Stimulated activated CD8-positive, alpha-beta memory T cell treated with anti-CD3 and anti-CD28 coated beads, Interleukin-4, amount 100 ng/mL, for 1 hour (primary cell): ENCODE measurements around the gene PAQR7.
A peak's percentile ranks its signal among the peaks of the same experiment; 100 is the strongest.
"Not testable (repeated sequence)": the region's sequence is repeated elsewhere in the genome, so short reads cannot be mapped to it uniquely, and the experiment has no call there.

ENCODE experiments used
- DNase-seq, 2 donors: peaks; one replicate each; pipeline ENCODE4 v3.0.0-alpha.2; 2020; ENCODE audit warnings: low read depth in 2 of 2, low spot score in 1 of 2

The PAQR7 gene

DNA sequence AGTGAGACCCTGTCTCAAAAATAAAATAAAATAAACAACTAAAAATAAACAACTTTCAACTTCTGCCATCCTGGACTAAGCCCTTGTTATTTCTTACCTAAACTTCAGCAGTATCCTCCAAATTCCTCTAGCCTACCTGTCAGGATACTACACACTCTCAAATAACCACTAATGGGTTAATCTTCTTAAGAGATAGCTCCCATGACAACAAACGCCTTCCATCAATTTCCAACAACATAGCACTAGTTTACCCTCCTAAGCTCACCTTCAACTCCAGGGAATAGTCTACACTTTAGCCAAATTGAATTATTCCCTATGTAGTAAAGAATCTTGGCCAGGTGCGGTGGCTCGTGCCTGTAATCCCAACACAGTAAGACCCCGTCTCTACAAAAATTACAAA is 27.6 kb downstream of the PAQR7 start:
- no peak for DNase-seq

DNA sequence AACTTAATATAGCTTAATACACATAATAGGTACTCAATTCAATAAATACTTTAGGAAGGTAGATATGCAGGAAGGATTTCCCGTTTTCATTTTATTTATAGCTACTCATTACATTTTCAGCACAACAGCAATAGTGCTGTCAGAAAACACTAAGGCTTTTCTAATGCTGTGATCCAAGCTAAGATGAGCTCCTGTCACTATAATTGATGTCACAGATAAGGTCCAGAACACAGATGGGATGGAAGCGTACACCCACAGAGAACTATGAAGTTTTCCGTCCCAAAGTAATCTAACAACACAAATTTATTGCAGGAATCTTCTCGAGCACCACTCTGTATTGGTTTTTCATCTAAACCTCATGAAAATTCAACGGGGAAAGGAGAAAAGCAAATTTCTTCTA is 29.8 kb downstream of the PAQR7 start:
- DNase-seq = no peak

DNA sequence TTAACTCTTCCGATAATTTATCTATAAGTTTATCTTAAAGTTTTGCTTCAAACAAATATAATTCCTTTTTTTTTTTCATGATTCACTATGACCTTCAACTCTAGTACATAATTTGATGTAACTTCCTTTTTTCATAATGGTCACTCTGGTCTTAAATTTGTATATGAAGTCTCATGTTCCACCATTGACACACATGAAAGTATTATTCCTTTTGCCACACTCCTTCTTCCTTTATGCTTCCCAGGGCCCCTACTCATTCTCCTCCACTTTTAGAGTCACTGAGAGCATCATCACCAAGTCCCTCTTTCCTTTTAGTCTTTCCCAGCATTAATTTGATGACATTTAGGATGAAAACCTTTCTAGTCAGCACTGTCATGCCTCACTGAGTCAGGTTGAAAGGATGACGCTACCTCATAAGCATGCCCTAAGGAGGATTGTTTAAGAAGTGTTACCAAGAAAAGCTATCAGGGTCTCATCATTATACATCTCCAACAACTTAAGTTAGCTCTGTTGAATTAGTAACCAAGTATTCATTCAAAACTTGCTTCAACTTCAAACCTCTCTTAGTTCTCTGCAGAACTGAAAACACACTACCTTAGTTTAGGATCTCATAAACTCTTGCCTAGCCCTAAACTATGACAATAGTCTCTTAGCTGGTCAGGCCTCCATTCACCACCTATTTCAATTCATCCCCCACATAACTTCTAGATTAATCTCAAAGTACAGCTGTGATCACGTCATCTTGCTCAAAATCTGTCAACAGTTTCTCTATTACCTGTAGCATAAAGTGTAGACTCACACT is 30.8 kb downstream of the PAQR7 start:
- DNase-seq = no peak

DNA sequence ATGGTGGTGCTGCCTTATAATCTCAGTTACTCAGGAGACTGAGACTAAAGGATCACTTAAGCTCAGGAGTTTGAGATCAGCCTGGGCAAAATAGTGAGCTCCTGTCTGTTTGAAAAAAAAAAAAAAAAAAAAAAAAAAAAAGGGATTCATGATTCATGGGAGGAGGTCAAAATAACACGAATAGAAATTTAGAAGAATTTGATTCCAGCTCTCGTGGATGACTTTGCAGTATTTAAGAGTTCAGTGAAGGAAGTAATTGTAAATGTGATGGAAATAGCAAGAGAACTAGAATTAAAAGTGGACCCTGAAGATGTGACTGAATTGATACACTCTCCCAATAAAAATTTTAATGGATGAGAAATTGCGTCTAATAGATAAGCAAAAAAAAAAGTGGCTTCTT is 32.0 kb downstream of the PAQR7 start:
- no peak for DNase-seq

DNA sequence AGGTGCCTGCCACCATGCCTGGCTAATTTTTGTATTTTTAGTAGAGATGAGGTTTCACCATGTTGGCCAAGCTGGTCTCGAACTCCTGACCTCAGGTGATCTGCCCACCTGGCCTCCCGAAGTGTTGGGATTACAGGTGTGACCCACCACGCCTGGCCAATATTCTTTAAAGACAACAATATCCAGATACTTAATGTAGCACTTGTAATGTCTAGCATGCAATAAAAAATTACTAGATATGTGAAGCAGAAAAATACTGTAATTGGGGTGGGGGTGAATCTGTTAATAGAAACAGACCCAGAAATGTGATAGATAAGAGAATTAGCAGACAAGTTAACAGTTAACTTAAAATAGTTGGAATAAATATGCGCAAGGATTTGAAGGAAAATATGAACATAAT is 35.7 kb downstream of the PAQR7 start:
- DNase-seq = not testable (repeated sequence)

DNA sequence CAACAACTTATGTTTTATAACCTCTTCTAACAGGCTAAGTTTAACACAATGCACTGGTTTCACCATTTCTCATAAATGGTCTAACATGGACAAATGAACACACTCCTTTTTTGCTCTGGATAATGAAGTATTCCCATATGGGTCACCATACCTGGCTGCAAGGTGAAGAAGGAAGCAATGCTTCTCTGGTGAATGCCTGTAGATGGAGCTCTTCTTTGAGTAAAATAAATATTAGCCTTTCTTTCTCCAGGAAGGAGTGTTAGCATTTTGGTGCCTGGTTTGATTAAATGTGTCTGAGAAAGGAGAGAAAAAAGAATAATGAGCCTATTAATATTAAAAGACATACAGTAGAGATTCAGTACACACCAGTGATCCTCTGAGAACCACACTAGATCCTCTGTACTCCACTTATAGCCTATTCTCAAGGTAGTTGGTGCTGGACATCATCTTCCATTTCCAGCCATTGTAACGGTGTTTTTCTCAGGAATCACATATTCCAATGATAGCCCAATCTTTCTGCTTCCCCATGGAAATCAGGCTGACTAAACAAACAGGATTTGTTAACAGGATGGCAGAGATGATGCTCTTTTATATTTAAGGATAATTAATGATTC is 38.1 kb downstream of the PAQR7 start:
- no peak for DNase-seq

DNA sequence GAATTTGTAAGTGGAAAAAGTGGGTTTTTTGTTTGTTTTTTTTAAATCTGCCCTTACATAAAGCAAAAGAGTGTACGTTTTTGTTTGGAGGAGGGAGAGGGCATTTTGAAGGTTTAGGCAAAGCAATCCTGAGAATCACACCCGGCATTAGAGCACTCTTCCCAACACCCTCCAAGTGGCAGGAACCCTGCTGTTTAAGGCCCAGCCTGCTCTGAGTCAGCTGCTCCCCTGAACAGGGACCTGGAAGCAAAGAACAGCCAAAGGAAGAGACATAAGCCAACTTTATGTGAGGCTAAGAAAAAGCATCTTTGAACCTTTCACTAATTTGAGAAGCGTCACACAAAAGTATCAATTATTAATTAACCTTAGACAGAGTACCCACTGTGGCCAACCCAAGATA is 38.8 kb downstream of the PAQR7 start:
- DNase-seq = no peak

DNA sequence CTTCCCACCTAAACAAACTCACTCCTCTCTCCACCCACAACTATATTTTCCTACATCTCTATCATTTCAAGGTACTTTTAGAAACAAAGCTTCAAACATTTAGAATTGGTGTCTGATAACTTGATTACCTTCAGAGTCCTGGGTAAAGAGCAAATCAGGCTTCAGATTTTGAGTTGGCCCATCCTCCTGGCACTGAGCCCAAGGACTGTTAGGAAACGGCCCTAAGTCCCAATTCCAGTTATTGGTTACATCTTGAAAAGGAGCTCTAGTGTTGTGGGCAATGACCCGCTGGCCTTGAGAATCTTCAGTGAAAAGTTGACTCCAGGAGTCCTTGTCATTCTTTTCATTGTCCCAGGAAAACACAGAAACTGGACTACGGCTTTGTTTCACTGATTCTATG is 40.6 kb downstream of the PAQR7 start:
- DNase-seq = no peak

DNA sequence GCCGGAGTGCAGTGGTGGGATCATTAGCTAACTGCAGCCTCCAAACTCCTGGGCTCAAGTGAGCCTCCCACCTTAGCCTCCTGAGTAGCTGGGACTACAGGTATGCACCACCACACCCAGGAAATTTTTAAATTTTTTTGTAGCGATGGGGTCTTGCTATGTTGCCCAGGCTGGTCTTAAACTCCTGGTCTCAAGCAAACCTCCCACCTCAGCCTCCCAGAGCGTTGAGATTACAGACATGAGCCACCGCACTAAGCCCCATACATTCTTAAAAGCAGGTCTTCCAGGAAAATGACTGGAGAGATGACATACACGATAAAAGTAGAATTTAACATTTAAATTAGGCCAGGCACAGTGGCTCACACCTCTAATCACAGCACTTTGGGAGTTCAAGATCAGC is 42.4 kb downstream of the PAQR7 start:
- no peak for DNase-seq

DNA sequence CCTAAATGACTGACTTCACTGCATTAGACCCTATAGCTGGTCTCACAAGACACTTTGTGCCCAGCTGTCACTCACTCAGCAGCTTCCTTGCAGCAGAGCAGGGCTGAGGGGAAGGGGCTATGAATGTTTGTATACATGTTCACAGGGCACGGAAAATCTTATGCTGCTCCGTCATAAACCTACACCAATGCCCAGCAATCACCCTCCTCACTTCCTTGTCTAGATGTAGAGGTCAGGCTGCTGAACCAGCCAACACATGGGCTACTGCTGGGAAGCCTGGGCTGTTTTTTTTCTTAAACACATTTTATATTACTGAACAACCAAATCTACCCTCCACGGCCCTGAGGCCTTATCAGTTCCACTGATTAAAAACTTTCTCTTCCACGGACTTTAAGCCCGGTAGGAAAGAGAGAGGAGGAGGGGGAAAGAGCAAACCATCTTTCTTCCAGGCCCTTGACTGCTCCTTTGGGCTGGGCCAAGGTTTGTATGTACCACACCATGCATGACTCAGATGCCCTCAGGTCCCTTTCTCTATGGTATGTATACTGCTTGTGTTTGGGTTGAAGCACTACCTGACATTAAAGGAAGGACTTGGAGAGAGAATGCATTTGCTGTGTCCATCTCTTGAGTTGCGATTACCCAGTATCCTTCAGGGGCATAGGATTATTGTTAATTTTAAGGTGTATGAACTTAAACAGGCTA is 43.0 kb downstream of the PAQR7 start:
- DNase-seq = no peak

DNA sequence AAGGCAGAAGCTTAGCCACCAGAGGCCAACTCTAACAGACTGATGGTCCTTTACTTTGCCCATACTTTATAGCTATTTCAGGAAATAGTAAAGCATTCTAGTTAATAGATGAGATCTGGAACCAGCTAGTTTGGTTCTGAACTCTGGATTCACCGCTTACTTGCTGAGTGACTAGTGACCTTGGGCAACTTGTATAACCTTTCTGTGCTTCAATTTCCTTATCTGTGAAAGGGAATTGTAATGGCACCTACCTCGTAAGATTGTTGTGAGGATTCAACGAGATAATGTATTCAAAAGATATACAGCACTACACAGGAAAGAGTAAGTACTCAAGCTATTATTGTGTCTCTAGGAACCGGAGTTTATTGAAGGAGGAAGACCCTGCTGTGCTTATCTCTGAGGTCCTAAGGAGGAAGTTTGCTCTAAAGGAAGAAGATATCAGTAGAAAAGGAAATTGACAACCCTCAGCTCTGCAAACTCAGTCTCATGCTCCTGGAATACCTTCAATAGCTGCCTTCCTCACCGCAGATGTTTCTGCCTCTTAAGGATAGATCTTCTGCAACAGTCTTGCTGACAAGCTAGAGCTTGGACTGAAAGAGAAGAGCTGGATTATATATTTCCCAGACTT is 43.8 kb downstream of the PAQR7 start:
- no peak for DNase-seq

DNA sequence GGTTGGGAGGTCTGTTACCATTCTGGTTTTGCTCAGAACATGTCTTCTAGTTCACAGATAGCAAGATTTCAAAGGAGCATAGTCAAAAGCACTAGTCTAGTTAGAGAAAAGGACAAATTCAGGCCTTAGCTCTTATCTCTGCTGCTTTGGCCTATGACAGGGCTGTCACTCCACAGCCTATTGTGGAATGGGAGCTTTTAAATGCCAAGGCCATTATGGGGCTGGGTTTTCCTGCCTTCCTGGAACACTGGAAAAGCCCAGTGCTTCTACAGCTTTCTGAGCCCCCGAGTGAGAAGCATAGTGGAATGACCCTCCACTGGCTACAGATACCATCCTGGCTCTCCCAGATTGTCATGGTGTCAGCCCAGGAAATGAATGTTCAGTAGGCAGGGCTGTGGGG is 46.5 kb downstream of the PAQR7 start:
- no peak for DNase-seq

DNA sequence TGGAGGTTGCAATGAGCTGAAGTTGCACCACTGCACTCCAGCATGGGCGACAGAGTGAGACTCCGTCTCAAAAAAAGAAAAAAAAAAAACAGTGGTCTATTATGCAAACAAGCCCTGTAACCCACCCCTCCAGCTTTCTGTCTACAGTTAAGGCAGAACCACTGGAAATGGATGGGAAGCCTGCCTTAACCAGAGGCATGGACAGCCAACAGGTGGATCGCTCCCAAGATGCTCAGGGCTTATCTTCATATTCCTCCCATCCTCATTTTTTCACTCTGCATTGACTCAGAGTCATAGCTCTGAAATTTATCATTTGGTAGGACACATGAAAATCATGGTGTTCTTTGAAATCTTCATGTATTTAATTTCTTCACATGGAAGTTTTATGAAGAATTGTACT is 47.0 kb downstream of the PAQR7 start:
- no peak for DNase-seq

DNA sequence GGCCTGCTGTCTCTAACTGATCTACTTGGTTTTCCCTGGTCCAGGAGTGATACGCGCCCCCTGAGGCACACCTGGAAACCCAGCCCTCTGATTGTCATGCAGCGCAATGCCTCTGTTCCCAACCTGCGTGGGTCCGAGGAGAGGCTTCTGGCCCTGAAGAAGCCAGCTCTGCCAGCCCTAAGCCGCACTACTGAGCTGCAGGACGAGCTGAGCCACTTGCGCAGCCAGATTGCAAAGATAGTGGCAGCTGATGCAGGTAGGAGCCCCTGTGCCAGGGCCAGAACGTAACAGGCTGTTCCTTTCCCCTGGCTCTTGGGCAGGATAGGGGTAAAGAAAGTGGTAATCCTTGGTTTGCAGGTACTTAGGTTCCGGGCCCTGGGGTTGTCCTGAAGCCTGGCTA is 48.9 kb downstream of the PAQR7 start:
- no peak for DNase-seq

DNA sequence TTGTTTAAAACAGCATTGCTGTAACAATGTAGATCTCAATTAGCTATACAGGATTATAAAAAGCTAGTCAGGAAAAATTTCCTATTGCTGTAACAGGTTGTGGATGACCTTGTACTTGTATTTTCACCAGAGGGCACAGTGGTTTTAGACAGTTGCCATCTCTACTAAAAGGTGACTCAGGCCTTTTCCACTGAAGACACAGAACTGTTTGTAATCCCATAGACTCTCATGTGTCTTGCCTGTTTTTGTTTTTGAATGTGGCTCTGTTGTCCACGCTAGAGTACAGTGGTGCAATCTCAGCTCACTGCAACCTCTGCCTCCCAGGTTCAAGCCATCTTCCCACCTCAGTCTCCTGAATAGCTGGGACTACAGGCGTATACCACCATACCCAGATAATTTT is 49.9 kb downstream of the PAQR7 start:
- DNase-seq = no peak

DNA sequence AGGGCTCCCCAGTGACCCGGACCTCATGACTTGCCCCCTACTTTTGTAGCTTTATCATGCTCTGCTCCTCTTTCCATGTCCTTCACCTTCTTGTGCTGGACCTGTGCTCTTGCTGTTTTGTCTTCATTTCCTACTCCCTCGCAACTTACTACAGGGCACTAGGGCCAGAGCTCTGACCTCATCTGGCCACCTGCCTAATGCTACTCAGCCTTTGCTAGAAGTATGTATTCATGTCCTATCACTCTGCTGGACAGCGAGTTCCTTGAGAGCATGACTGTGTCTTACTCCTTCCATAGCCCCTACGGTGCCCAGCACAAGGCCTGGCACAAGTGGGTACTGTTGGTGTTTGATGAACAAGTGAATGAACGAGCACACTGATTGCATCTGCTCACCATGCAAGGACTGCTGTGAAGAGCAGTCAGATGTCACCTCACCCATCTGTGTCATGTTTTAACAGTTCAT is 53.8 kb downstream of the PAQR7 start:
- DNase-seq = no peak

DNA sequence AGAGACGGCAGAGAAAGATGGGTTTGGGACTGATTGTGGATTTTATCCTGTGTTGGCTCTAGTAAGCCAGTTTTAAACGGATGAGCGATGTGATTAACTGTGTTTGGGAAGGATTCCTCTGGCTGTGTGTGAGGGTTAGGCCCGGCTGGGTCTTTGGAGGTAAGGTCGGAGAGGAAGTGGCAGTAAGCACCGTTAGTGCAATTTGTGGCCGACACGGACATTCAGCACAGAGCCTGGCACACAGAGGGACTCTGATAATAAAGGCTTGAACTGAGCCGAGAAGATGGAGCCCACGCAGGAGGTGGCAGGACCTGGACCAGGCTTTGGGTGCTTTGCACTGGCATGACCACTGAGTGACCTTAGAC is 54.4 kb downstream of the PAQR7 start:
- DNase-seq = no peak

DNA sequence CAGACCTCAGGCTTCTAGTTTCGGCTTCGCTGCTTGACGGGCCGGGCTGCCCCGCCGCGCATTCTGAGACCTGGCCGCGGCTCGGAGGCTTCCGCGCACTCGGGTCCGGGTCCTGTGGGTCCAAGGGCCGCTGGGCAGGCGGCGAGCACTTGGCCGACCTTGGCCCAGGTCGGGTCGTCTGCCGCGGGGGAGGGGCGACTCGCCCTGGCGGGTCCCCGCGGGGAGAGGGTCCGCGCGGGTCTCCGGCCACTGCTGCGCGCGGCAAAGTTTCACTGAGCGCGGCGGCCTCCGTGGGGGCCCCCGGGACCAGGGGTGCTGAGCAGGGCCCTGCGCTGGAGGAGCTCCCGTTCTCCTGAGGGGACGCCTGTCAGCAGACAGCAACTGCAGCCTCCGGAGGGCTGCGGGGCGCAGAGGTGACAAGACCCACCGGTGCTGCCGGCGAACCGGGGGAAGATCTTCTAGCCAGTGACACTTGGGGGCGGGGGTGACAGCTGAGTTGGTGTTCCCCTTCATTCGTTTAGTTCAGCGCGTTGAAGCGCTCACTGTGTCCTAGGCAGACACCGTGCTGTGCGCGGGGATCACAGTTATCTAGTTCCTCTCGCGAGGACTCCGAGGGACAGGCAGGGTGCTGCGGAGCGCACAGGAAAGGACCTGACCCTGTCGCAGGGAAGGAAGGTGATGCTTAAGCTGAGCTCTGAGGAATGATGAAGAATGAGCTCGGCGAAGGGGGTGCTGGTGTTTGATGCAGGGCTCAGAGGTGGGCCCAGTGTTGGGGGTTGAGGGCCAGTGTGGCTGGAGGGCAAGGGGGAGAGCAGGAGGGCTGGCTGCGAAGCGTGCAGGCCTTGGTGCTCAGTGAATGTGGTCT is 55.0 kb downstream of the PAQR7 start:
- peak; percentile 47 to 48 for DNase-seq

DNA sequence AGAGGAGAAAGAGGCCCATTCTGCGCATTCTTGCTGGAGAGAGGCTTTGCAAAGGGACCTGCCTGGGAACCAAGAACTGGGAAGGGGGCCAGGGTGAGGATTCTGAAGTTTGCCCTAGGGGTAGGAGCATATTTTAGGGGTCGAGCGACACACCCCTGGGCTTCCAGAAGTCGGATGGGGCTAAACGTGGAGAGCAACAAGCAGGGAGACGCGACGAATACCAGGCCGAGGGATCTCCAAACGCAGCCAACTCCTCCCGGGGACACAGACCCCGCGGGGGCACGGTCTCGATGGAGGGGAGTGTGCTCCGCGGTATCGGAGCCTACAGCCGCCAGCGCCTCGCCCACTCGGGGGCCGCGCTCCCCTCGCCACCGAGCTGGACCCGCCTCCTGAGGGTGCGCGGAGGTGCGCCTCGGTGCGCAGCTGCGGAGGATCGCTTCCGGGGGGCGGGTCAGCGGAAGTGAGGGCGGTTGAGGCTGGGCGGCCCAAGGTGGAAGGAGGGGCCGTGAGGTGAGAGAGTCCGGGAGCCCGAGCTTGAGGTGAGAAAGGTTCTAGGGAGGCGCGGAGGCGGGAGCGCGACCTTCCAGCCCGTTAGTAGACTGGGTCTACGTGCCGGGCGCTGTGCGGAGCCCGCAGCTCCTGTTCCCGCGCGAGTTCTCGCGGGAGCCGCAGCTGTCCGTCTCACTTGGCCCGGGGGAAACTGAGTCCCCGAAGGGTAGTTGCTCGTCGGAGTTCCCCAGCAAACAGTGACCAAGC is 55.8 kb downstream of the PAQR7 start, which contains the start of gene MTFR1L:
Gene MTFR1L, plus strand, starts transcription at position 464 of the 756 bp plus-strand sequence. CDS start 3,151 bp downstream, outside the sequence.
- peak; percentile 80 to 88 for DNase-seq

DNA sequence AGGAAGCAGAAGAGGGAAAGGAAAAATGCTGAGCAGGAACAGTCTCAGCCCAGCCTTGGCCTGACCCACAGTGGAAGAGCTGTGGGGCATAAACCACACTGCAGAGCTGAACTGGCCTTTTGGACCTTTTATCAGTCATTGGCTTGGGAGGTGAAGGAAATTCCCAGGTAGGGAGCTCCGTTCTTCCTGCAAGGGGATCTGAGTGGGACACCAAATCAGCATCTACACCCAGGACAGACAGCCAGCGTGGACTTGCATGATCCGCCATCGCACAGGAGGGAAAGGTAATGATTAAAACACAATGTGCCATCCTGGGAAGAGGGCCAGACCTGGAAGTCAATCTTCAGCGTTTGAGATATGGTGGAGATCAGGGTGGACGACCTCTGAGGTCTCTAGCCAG is 56.9 kb downstream of the PAQR7 start:
- DNase-seq = no peak
